Measurements from ENCODE around the gene PUS10. TPM values are rescaled to one million over a fixed set of nuclear protein-coding genes. Genes with fewer than 3 reads are reported as not detected.

The PUS10 gene
- total and polyA plus RNA-seq, 5 donors from 2014 or later = 4.5 to 7.1 (median 5.5) TPM

DNA sequence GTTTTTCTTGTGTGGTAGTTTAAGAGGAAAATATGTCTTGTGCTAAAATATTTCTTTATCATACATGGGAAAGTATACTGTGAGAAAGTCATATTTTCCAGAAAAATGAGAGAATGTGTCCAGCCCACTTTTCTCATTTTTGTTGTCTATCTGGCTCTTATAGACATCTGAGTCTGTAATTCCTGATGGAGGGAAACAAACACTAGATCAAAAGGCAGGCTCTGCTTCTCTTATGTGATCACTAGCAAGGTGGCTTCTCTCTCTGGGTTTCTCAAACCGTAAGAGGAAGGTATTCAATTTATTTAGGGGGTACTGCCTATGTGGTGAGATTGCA is 40.5 kb downstream of the PUS10 start:
- no peaks in the 10 kb centered on the region for H3K4me1 ChIP-seq (ENCODE audit: control insufficient read depth, insufficient read depth, low read length, poor library complexity, severe bottlenecking)
- Mint-ChIP-seq H3K4me1 (peaks cover 11 to 38% (median 14%) of the 10 kb centered on the region in 4 donors), H3K4me3 (no peak overlapping the region), H3K27me3 (no peaks in the 10 kb centered on the region), H3K9me3 (no peaks in the 10 kb centered on the region), H3K36me3 (no peaks in the 10 kb centered on the region), H3K27ac (peak overlapping the region in 2 of 3 donors; percentile 37 to 67)
- H3K27ac ChIP-seq (ENCODE audit: insufficient read depth, low read length, poor library complexity, severe bottlenecking) = no peak overlapping the region
- ATAC-seq (ENCODE audit: low read depth in 2 of 2) = no peak
- H3K36me3 ChIP-seq (ENCODE audit: control insufficient read depth, insufficient read depth, low read length) = no peaks in the 10 kb centered on the region
- H3K4me3 ChIP-seq (ENCODE audit: low read depth, low read length) = no peak overlapping the region
- no peaks in the 10 kb centered on the region for H3K27me3 ChIP-seq (ENCODE audit: control insufficient read depth, insufficient read depth, low read length)
- no peaks in the 10 kb centered on the region for H3K9me3 ChIP-seq (ENCODE audit: control insufficient read depth in 2 of 2, low read length in 2 of 2)
- DNase-seq = no peak

DNA sequence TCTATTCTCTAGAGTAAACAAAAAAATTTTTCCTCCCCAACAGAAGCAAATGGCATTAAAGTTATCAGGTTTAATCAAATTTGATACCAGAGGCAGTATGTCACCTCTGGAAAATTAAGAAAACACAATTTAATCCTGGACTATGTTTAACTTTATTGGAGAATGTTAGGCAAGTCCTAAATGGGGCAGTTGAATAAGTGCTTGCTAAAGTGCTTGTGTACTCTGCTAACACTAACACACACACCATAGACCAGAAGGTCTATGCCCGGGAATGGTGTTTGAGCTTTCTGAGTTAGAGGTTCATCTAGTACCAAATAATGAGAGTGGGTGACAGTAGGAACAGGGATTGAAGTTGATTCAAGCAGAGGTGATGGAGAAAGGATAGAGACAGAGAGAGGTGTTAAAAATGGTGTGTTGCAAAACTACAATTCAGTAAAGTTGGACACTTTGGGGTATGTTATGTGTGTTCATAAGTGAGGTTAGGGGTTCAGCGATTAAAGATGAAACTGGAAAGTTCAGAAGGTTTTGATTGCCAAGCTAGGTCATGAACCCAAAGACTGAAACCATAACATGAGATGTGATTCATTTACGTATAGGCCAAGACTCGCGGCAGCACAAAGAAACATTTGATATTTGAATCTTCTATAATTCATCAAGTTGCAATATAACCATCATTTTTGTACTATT is 41.0 kb downstream of the PUS10 start:
- no peaks in the 10 kb centered on the region for H3K4me1 ChIP-seq (ENCODE audit: control insufficient read depth, insufficient read depth, low read length, poor library complexity, severe bottlenecking)
- Mint-ChIP-seq H3K4me3 (no peak overlapping the region), H3K9me3 (no peaks in the 10 kb centered on the region), H3K4me1 (peaks cover 11 to 40% (median 14%) of the 10 kb centered on the region in 4 donors), H3K27ac (peak overlapping the region in 2 of 3 donors; percentile 37 to 67), H3K27me3 (no peaks in the 10 kb centered on the region), H3K36me3 (no peaks in the 10 kb centered on the region)
- H3K9me3 ChIP-seq (ENCODE audit: control insufficient read depth in 2 of 2, low read length in 2 of 2) = no peaks in the 10 kb centered on the region
- no peaks in the 10 kb centered on the region for H3K36me3 ChIP-seq (ENCODE audit: control insufficient read depth, insufficient read depth, low read length)
- DNase-seq (peak in 1 of 3 donors; percentile 35), ATAC-seq (ENCODE audit: low read depth in 2 of 2) (no peak)
- no peak overlapping the region for H3K27ac ChIP-seq (ENCODE audit: insufficient read depth, low read length, poor library complexity, severe bottlenecking)
- no peak overlapping the region for H3K4me3 ChIP-seq (ENCODE audit: low read depth, low read length)
- H3K27me3 ChIP-seq (ENCODE audit: control insufficient read depth, insufficient read depth, low read length) = no peaks in the 10 kb centered on the region

DNA sequence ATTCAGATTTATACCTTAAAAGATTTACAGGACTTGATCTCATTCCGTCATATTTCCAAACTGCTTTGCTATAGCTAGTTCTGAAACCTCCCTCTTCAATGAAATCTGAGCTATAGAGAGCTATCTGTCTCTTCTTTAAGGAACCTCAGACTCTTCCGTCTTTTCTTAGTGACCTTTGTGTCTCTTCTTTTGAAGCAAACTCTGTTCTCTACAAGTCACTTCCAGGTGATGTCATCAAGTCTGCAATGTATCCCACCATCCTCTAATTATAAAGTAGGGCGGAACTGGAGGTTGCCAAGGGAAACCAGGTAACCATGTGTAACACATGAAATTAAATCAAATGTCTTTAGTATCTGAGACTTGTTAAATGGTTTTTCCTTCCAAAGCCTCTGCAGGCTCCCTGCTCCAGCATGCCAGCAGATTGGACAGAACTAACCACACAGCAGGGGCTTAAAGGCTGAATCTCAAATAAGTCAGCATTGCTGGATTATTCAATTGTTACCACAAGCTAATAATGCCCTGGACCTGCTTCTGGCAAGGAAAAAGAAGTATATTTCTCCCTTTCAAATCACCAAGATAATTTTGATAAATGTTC is 41.7 kb downstream of the PUS10 start:
- H3K36me3 Mint-ChIP-seq = no peaks in the 10 kb centered on the region

DNA sequence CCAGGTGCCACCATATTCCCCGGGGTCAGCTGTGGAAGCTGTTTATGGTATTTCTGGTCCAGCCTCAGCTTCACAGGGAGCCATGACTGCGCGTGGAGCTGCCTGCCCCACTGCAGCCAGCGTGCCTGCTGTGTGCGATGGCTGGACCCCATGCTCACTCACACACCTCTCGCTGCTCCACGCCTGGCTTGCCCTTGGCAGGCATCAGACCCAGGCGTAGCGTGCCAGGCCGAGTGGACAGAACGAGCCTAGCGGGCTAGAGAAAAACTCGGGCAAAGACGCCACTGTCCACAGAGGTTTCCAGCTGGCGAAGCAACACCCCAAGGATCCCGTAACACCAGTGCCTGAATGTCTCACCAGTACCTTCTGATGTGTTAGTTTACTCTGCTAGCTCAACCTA is 43.4 kb downstream of the PUS10 start:
- DNase-seq (no peak), ATAC-seq (ENCODE audit: low read depth in 2 of 2) (no peak)
- no peaks in the 10 kb centered on the region for H3K36me3 Mint-ChIP-seq
- no peak overlapping the region for H3K27ac Mint-ChIP-seq
- Histone ChIP-seq H3K27ac (ENCODE audit: insufficient read depth, low read length, poor library complexity, severe bottlenecking) (no peak overlapping the region), H3K9me3 (ENCODE audit: control insufficient read depth in 2 of 2, low read length in 2 of 2) (no peaks in the 10 kb centered on the region), H3K4me3 (ENCODE audit: low read depth, low read length) (no peak overlapping the region), H3K27me3 (ENCODE audit: control insufficient read depth, insufficient read depth, low read length) (no peaks in the 10 kb centered on the region), H3K36me3 (ENCODE audit: control insufficient read depth, insufficient read depth, low read length) (no peaks in the 10 kb centered on the region), H3K4me1 (ENCODE audit: control insufficient read depth, insufficient read depth, low read length, poor library complexity, severe bottlenecking) (peaks cover 5% of the 10 kb centered on the region)
- H3K9me3 Mint-ChIP-seq = no peaks in the 10 kb centered on the region
- H3K27me3 Mint-ChIP-seq = no peaks in the 10 kb centered on the region
- no peak overlapping the region for H3K4me3 Mint-ChIP-seq
- peaks cover 11 to 37% (median 16%) of the 10 kb centered on the region in 4 donors for H3K4me1 Mint-ChIP-seq

More for the DNA sequence above, 41.7 kb downstream of the PUS10 start:
- Histone ChIP-seq H3K36me3 (ENCODE audit: control insufficient read depth, insufficient read depth, low read length) (no peaks in the 10 kb centered on the region), H3K4me3 (ENCODE audit: low read depth, low read length) (no peak overlapping the region), H3K27ac (ENCODE audit: insufficient read depth, low read length, poor library complexity, severe bottlenecking) (no peak overlapping the region), H3K27me3 (ENCODE audit: control insufficient read depth, insufficient read depth, low read length) (no peaks in the 10 kb centered on the region), H3K9me3 (ENCODE audit: control insufficient read depth in 2 of 2, low read length in 2 of 2) (no peaks in the 10 kb centered on the region), H3K4me1 (ENCODE audit: control insufficient read depth, insufficient read depth, low read length, poor library complexity, severe bottlenecking) (peaks cover 3% of the 10 kb centered on the region)
- H3K4me1 Mint-ChIP-seq = peaks cover 11 to 42% (median 15%) of the 10 kb centered on the region in 4 donors
- peak overlapping the region in 2 of 3 donors; percentile 23 to 48 for H3K27ac Mint-ChIP-seq
- no peaks in the 10 kb centered on the region for H3K27me3 Mint-ChIP-seq
- no peak for DNase-seq
- no peaks in the 10 kb centered on the region for H3K9me3 Mint-ChIP-seq
- no peak overlapping the region for H3K4me3 Mint-ChIP-seq
- ATAC-seq (ENCODE audit: low read depth in 2 of 2) = no peak

DNA sequence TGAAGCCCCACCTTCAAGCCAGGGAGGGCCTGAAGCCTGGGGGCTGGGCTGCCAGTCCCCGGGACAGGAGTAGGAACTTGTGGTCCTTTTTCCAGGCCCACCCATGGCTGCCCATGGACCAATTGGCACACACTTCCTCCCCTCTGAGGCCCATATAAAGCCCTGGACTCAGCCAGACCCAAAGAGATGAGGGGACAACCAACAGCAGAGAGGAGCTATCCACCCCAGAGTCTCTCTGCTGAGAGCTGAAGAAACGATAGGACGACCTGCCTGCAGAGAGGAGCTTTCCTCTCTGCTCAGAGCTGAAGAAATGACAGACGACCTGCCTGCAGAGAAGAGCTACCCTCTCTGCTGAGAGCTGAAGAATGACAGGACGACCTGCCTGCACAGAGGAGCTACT is 44.4 kb downstream of the PUS10 start:
- H3K4me1 Mint-ChIP-seq = peaks cover 11 to 35% (median 16%) of the 10 kb centered on the region in 4 donors
- H3K4me1 ChIP-seq (ENCODE audit: control insufficient read depth, insufficient read depth, low read length, poor library complexity, severe bottlenecking) = peaks cover 5% of the 10 kb centered on the region
- no peaks in the 10 kb centered on the region for H3K36me3 ChIP-seq (ENCODE audit: control insufficient read depth, insufficient read depth, low read length)
- no peaks in the 10 kb centered on the region for H3K27me3 ChIP-seq (ENCODE audit: control insufficient read depth, insufficient read depth, low read length)
- no peak overlapping the region for H3K4me3 Mint-ChIP-seq
- no peaks in the 10 kb centered on the region for H3K9me3 Mint-ChIP-seq
- no peak for DNase-seq
- no peaks in the 10 kb centered on the region for H3K36me3 Mint-ChIP-seq
- no peaks in the 10 kb centered on the region for H3K27me3 Mint-ChIP-seq
- no peak overlapping the region for H3K27ac ChIP-seq (ENCODE audit: insufficient read depth, low read length, poor library complexity, severe bottlenecking)
- H3K4me3 ChIP-seq (ENCODE audit: low read depth, low read length) = no peak overlapping the region
- no peak for ATAC-seq (ENCODE audit: low read depth in 2 of 2)
- no peaks in the 10 kb centered on the region for H3K9me3 ChIP-seq (ENCODE audit: control insufficient read depth in 2 of 2, low read length in 2 of 2)
- H3K27ac Mint-ChIP-seq = peak overlapping the region in 1 of 3 donors; percentile 51

DNA sequence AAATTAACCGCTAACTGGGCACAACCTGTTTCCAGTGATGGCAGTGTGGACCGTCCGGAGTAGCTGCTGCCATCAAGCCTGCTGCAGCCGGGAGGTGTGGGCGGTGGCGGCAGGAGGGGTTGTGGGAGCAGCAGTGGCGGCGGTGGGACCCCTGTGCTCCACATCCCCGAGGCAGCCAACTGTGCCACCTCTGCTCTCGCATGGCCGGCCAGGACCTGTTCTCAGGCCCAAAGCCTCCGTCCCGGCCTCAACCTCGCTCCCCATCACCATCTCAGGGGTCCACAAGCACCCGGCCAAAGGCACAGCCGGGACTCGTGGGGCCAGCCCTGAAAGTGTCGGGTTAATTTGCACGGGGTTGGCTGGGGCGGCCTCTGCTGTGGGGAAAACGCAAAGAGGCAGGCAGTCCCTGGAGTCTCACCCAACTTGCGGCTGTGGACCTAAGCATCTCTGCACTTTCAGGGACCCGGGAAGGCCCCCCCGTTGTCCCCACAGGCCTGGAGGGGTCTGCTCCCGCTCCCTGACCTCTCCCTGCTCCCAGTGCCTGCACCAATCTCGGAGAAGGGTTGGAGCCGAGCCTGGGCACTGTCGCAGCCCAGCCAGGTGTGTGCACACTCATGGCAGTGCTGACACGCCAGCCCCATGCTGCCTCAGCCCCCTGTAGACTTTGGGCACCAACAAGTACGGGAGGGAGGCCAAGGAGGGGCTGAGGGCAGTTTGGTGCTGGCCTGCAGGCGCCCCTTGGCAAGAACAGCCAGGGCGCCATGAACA is 45.0 kb downstream of the PUS10 start:
- Histone ChIP-seq H3K9me3 (ENCODE audit: control insufficient read depth in 2 of 2, low read length in 2 of 2) (no peaks in the 10 kb centered on the region), H3K36me3 (ENCODE audit: control insufficient read depth, insufficient read depth, low read length) (no peaks in the 10 kb centered on the region), H3K4me1 (ENCODE audit: control insufficient read depth, insufficient read depth, low read length, poor library complexity, severe bottlenecking) (peaks cover 5% of the 10 kb centered on the region), H3K27ac (ENCODE audit: insufficient read depth, low read length, poor library complexity, severe bottlenecking) (no peak overlapping the region), H3K4me3 (ENCODE audit: low read depth, low read length) (no peak overlapping the region), H3K27me3 (ENCODE audit: control insufficient read depth, insufficient read depth, low read length) (no peaks in the 10 kb centered on the region)
- ATAC-seq (ENCODE audit: low read depth in 2 of 2) (no peak), DNase-seq (no peak)
- Mint-ChIP-seq H3K4me3 (no peak overlapping the region), H3K4me1 (peaks cover 7 to 37% (median 16%) of the 10 kb centered on the region in 4 donors), H3K36me3 (no peaks in the 10 kb centered on the region), H3K27me3 (no peaks in the 10 kb centered on the region), H3K9me3 (no peaks in the 10 kb centered on the region), H3K27ac (no peak overlapping the region)

DNA sequence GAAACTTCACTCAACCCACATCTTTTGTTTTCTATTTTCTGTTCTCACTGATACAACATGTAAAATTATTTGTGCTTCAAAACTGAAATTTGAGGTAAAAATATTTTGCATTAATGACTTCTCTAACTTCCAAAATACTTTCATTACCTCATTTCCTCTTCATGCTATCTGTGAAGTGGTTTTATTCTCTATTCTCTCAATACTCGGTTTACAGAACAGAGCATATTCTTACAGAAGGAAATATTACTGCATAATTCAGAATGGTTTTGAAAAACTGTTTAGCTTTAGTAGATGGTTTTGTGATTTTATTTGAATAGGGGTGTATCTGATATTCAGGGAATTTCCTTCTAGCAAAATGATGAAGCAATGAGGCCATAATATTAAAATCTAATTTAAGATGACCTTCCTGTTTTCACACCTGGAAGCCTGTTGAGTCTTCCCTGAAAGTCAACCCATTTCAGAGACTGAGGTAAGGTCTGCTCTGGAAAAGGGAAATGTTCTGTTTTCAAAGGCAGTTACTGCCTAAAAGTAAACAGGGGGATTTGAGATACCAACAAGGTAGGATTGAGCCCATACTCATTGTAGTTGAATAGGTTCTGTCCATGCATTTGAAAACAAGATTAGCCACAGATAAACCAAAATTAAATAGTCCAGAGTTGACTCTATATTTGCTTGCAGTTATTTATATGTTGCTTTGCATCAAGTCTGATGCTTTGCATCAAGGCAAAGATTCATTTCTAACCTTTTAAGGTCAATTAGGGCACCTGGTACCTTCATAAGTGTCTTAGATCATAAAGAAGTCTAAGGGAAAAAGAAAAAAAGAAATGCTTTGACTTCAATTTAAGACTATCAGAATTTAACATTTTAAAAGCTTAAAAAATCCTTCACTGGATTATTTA is 51.3 kb downstream of the PUS10 start:
- H3K4me3 ChIP-seq (ENCODE audit: low read depth, low read length) = peak overlapping the region; percentile 23

More for the DNA sequence above, 51.3 kb downstream of the PUS10 start:
- peak in 2 of 3 donors; percentile 21 to 22 for DNase-seq
- no peaks in the 10 kb centered on the region for H3K27me3 ChIP-seq (ENCODE audit: control insufficient read depth, insufficient read depth, low read length)
- Mint-ChIP-seq H3K27ac (peak overlapping the region; percentile 72 to 96 (median 78)), H3K9me3 (no peaks in the 10 kb centered on the region), H3K4me1 (peaks cover 27 to 62% (median 40%) of the 10 kb centered on the region in 4 donors), H3K4me3 (peak overlapping the region; percentile 39 to 76 (median 64)), H3K36me3 (no peaks in the 10 kb centered on the region), H3K27me3 (no peaks in the 10 kb centered on the region)
- peaks cover 39% of the 10 kb centered on the region for H3K4me1 ChIP-seq (ENCODE audit: control insufficient read depth, insufficient read depth, low read length, poor library complexity, severe bottlenecking)
- ATAC-seq (ENCODE audit: low read depth in 2 of 2) = peak in 1 of 2 donors; percentile 41
- no peaks in the 10 kb centered on the region for H3K9me3 ChIP-seq (ENCODE audit: control insufficient read depth in 2 of 2, low read length in 2 of 2)
- H3K36me3 ChIP-seq (ENCODE audit: control insufficient read depth, insufficient read depth, low read length) = no peaks in the 10 kb centered on the region
- H3K27ac ChIP-seq (ENCODE audit: insufficient read depth, low read length, poor library complexity, severe bottlenecking) = no peak overlapping the region
